ENCODE measurements around the gene TOX2. TPM values are rescaled to one million over a fixed set of nuclear protein-coding genes. Genes with fewer than 3 reads are reported as not detected.

Gene TOX2
- total and polyA plus RNA-seq, 10 donors: 1.1 to 6.4 (median 5.0) TPM

- Histone ChIP-seq H3K4me3 (no peak overlapping the region), H3K27me3 (replicated peaks in 1 of 7) (no peaks in the 10 kb centered on the region), H3K9me3 (no peaks in the 10 kb centered on the region), H3K4me1 (peaks cover 14 to 76% (median 50%) of the 10 kb centered on the region in 6 donors), H3K36me3 (no peaks in the 10 kb centered on the region), H3K27ac (peak overlapping the region in 4 of 8 donors; percentile 13 to 90 (median 61))
- TF ChIP-seq POLR2AphosphoS5 (IDR thresholded peaks at IDR 0.05) (peak in 1 of 3 donors; percentile 59), CTCF (IDR thresholded peaks at IDR 0.05 in 8 of 11, conservative IDR thresholded peaks at IDR 0.05 in 3 of 11) (no peak)
- intact Hi-C loops (cut with DNase I; ENCODE audit: low total_unique reads): no loop called here
- DNase-seq: no peak
- 54 to 65% (median 58%) methylated on average over 8 to 9 of the region's 9 CpGs for WGBS, 5 donors
Observed at GRCh38 chr20:43938932-43939761, 24.5 kb downstream of the TOX2 start.

GRCh38 chr20:43939762-43940121 lies 25.1 kb downstream of the TOX2 start:
- Histone ChIP-seq H3K36me3 (no peaks in the 10 kb centered on the region), H3K9me3 (no peaks in the 10 kb centered on the region), H3K4me1 (peaks cover 14 to 82% (median 53%) of the 10 kb centered on the region in 6 donors), H3K27ac (peak overlapping the region in 4 of 8 donors; percentile 13 to 90 (median 61)), H3K27me3 (replicated peaks in 1 of 7) (no peaks in the 10 kb centered on the region), H3K4me3 (no peak overlapping the region)
- no peak for DNase-seq
- intact Hi-C loops (cut with DNase I; ENCODE audit: low total_unique reads): no loop called here
- 50 to 82% (median 59%) methylated on average over 1 of the region's 1 CpG for WGBS, 5 donors
- TF ChIP-seq CTCF (IDR thresholded peaks at IDR 0.05 in 8 of 11, conservative IDR thresholded peaks at IDR 0.05 in 3 of 11) (no peak), POLR2A (IDR thresholded peaks at IDR 0.05) (no peak), POLR2AphosphoS5 (IDR thresholded peaks at IDR 0.05) (no peak)

- TF ChIP-seq CTCF (IDR thresholded peaks at IDR 0.05 in 8 of 11, conservative IDR thresholded peaks at IDR 0.05 in 3 of 11) (no peak), POLR2A (IDR thresholded peaks at IDR 0.05) (no peak), POLR2AphosphoS5 (IDR thresholded peaks at IDR 0.05) (no peak)
- Histone ChIP-seq H3K27ac (peak overlapping the region in 7 of 8 donors; percentile 73 to 90 (median 85)), H3K36me3 (no peaks in the 10 kb centered on the region), H3K4me3 (peak overlapping the region in 1 of 8 donors; percentile 39), H3K27me3 (replicated peaks in 1 of 7) (no peaks in the 10 kb centered on the region), H3K4me1 (peaks cover 14 to 91% (median 53%) of the 10 kb centered on the region in 6 donors), H3K9me3 (no peaks in the 10 kb centered on the region)
- DNase-seq: no peak
- intact Hi-C loops (cut with DNase I; ENCODE audit: low total_unique reads): no loop called here
- WGBS, 5 donors: 81 to 90% (median 86%) methylated on average over 10 of the region's 10 CpGs
Observed at GRCh38 chr20:43940518-43941225, 26.0 kb downstream of the TOX2 start.
